Vagina (tissue), 2 donors: Measurements from ENCODE around the gene HEG1. TPM values are rescaled to one million over a fixed set of nuclear protein-coding genes. Genes with fewer than 3 reads are reported as not detected.
"Not testable (repeated sequence)": the region's sequence is repeated elsewhere in the genome, so short reads cannot be mapped to it uniquely, and the experiment has no call there.

Experiments used
- DNase-seq, 2 donors: peaks; one replicate each; pipeline ENCODE4 v3.0.0-alpha.2; 2017; ENCODE audit errors: extremely low spot score in 2 of 2
- H3K27ac ChIP-seq: fragments of 200-600 bp; sonication (generic); one replicate; pipeline ENCODE4 v1.5.1; 2019
- H3K27me3 ChIP-seq: fragments of 200-600 bp; sonication (generic); one replicate; pipeline ENCODE4 v1.5.1; 2019
- H3K36me3 ChIP-seq, 2 donors: fragments of 200-600 bp; sonication (generic); one replicate each; pipeline ENCODE4 v1.5.1; 2017 to 2019
- H3K4me1 ChIP-seq: fragments of 200-600 bp; sonication (generic); one replicate; pipeline ENCODE4 v1.5.1; 2019
- H3K4me3 ChIP-seq, 2 donors: fragments of 200-600 bp; sonication (generic); 1 replicate in 1 of 2; 2 replicates in 1 of 2; pipeline ENCODE4 v1.5.1; 2016 to 2019
- H3K9me3 ChIP-seq: fragments of 200-600 bp; sonication (generic); one replicate; pipeline ENCODE4 v1.5.1; 2019
- POLR2A ChIP-seq, 2 donors: fragments of 450-650 bp; IDR thresholded peaks; one replicate each; pipeline ENCODE4 v1.6.1; 2017; ENCODE audit warnings: antibody characterized with exemption in 2 of 2, mild to moderate bottlenecking in 2 of 2, moderate library complexity in 2 of 2
- POLR2AphosphoS5 ChIP-seq, 2 donors: sonication (generic); formaldehyde crosslinking; IDR thresholded peaks; one replicate each; pipeline ENCODE4 v1.9.0; 2017; ENCODE audit warnings: antibody characterized with exemption in 2 of 2, mild to moderate bottlenecking in 2 of 2, low read depth in 1 of 2; ENCODE audit not compliant: insufficient read depth in 1 of 2
- intact Hi-C: fragments of 100-400 bp; cut with DNase I; formaldehyde crosslinking; loops from one replicate; pipeline ENCODE4 v1.15.1; 2023
- total RNA-seq: library from RNA; depleted of rRNA; stranded (reverse); fragments of >200 nt; gene quantifications from one replicate; pipeline ENCODE4 v1.2.3, GENCODE V29; 2016
- TF ChIP-seq, protein P1 (sequence below), 3 experiments: fragments of 450-650 bp in 2 of 3; fragments of 200-600 bp in 1 of 3; sonication (generic) in 1 of 3; IDR thresholded peaks; one replicate each; pipeline ENCODE4 v1.5.1; 2017 to 2019; ENCODE audit warnings: antibody characterized with exemption in 3 of 3, mild to moderate bottlenecking in 2 of 3, moderate library complexity in 2 of 3

HEG1 gene
- total RNA-seq, 1 donor from 2014 or later, result 47.1 TPM

DNA sequence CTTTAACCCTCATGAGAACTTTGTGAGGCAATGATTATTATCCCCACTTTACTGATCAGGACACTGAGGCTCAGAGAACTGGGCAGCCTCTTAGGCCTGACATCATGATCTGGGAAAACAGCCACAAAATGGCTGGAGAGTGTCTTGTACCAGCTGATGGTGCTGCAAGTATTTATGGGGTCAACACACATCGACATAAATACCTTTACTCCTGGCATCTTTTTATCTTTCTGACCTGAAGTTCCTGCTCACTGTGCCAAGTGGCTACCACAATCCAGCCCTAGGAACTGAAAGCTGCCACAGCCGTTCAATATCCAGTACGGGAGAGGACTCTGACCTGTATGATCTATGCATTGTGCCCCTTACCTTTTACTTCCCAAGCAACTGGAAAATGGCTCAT lies 92.0 kb downstream of the HEG1 start:
- intact Hi-C loops, result no loop called here
- no peak for DNase-seq
- TF ChIP-seq POLR2A (IDR thresholded peaks at IDR 0.05), result no peak
- TF ChIP-seq, protein P1, sequence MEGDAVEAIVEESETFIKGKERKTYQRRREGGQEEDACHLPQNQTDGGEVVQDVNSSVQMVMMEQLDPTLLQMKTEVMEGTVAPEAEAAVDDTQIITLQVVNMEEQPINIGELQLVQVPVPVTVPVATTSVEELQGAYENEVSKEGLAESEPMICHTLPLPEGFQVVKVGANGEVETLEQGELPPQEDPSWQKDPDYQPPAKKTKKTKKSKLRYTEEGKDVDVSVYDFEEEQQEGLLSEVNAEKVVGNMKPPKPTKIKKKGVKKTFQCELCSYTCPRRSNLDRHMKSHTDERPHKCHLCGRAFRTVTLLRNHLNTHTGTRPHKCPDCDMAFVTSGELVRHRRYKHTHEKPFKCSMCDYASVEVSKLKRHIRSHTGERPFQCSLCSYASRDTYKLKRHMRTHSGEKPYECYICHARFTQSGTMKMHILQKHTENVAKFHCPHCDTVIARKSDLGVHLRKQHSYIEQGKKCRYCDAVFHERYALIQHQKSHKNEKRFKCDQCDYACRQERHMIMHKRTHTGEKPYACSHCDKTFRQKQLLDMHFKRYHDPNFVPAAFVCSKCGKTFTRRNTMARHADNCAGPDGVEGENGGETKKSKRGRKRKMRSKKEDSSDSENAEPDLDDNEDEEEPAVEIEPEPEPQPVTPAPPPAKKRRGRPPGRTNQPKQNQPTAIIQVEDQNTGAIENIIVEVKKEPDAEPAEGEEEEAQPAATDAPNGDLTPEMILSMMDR (IDR thresholded peaks at IDR 0.05), result no peak
- TF ChIP-seq POLR2AphosphoS5 (IDR thresholded peaks at IDR 0.05; ENCODE audit: insufficient read depth in 1 of 2, low read depth in 1 of 2), result no peak
- Histone ChIP-seq H3K27me3 (no peaks in the 10 kb centered on the region), H3K4me3 (no peak overlapping the region), H3K4me1 (no peaks in the 10 kb centered on the region), H3K36me3 (peaks cover 0 to 9% of the 10 kb centered on the region in 2 donors), H3K27ac (no peak overlapping the region), H3K9me3 (no peaks in the 10 kb centered on the region)

DNA sequence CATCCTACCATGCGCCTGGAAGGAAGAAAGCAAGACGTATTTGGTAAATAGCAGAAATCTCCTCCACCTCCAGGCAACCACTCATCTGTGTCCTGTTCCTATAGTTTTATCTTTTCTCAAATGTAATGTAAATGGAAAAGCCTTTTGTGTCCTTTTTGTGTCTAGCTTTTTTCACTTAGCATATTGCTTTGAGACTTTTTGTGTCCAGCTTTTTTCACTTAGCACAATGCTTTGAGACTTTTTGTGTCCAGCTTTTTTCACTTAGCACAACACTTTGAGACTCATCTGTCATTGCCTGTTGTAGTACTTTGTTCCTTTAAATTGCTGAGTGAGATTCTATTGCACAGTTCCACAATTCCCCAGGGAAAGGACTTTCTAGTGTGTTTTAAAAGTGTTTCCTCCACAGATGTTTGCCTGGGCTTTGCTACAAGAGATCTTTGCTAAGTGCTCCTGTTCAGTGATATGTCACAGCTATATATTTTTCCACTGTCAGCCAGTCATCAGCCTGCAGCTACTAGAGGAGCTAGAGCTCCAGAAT lies 93.3 kb downstream of the HEG1 start:
- H3K4me3 ChIP-seq, result no peak overlapping the region
- no peak for DNase-seq
- TF ChIP-seq POLR2AphosphoS5 (IDR thresholded peaks at IDR 0.05; ENCODE audit: insufficient read depth in 1 of 2, low read depth in 1 of 2) (no peak), POLR2A (IDR thresholded peaks at IDR 0.05) (no peak)
- TF ChIP-seq, protein P1 (IDR thresholded peaks at IDR 0.05), result no peak
- H3K36me3 ChIP-seq, result no peaks in the 10 kb centered on the region
- intact Hi-C loops, result no loop called here
- no peak overlapping the region for H3K27ac ChIP-seq
- no peaks in the 10 kb centered on the region for H3K27me3 ChIP-seq
- no peaks in the 10 kb centered on the region for H3K4me1 ChIP-seq
- H3K9me3 ChIP-seq, result no peaks in the 10 kb centered on the region

- Histone ChIP-seq H3K4me3 (no peak overlapping the region), H3K36me3 (no peaks in the 10 kb centered on the region), H3K27me3 (no peaks in the 10 kb centered on the region), H3K27ac (no peak overlapping the region), H3K4me1 (no peaks in the 10 kb centered on the region), H3K9me3 (no peaks in the 10 kb centered on the region)
- TF ChIP-seq POLR2A (IDR thresholded peaks at IDR 0.05), result no peak
- TF ChIP-seq, protein P1 (IDR thresholded peaks at IDR 0.05), result no peak
- TF ChIP-seq POLR2AphosphoS5 (IDR thresholded peaks at IDR 0.05; ENCODE audit: insufficient read depth in 1 of 2, low read depth in 1 of 2), result no peak
- intact Hi-C loops, result no loop called here
- no peak for DNase-seq
Observed at GRCh38 chr3:124960698-124961097, 95.1 kb downstream of the HEG1 start.

GRCh38 chr3:124960105-124960504 lies 95.7 kb downstream of the HEG1 start:
- intact Hi-C loops, result no loop called here
- Histone ChIP-seq H3K27ac (no peak overlapping the region), H3K9me3 (no peaks in the 10 kb centered on the region), H3K27me3 (no peaks in the 10 kb centered on the region), H3K4me1 (no peaks in the 10 kb centered on the region), H3K36me3 (no peaks in the 10 kb centered on the region), H3K4me3 (no peak overlapping the region)
- DNase-seq, result no peak
- TF ChIP-seq POLR2AphosphoS5 (IDR thresholded peaks at IDR 0.05; ENCODE audit: insufficient read depth in 1 of 2, low read depth in 1 of 2) (no peak), POLR2A (IDR thresholded peaks at IDR 0.05) (no peak)
- TF ChIP-seq, protein P1 (IDR thresholded peaks at IDR 0.05), result no peak

DNA sequence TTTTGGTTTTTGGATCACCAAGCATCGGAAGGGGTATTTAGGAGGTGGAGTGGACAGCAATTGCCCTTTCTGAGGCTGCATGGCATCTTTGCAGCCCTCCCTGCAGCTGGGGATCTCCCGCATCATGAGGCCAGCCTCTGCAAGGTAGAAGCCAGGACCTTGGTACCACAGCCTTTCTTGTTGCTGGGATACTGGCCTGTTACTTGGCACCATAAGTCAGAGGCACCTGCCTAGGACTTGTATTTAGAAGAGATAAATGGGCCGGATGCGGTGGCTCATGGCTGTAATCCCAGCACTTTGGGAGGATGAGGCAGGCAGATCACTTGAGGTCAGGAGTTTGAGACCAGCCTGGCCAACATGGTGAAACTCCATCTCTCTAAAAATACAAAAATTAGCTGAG lies 97.8 kb downstream of the HEG1 start:
- H3K4me1 ChIP-seq, intact Hi-C loops, DNase-seq, H3K36me3 ChIP-seq, H3K4me3 ChIP-seq, H3K27me3 ChIP-seq, H3K27ac ChIP-seq, H3K9me3 ChIP-seq: not testable (repeated sequence)
